GM12872 (cell line): ENCODE data around the gene FAM3D.

ENCODE experiments used
- TF ChIP-seq, protein P1 (sequence below): IDR thresholded peaks from 3 replicates; pipeline ENCODE4 v1.5.1; 2011; ENCODE audit warnings: low read depth, mild to moderate bottlenecking, low read length, moderate library complexity; ENCODE audit not compliant: insufficient read depth

The FAM3D gene

DNA sequence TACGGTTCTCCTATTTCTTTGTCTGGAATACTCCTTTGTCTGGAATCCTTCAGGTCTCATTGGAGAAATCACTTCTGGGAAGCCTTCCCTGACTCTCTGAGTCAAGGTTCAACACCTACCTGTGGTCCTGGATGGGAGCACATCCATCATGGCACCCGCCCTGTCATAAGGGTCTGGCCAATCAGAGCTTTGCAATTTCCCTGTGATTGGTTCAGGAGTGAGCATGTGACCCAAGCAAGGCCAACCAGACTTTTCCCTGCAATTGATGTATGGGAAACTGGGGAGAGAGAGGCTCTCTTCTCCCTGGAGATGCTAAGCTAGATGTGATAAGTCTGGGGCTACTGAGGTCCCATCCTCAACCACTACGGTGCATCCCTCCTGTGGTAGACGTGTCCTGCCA lies 8.1 kb downstream of the FAM3D start:
- TF ChIP-seq, protein P1, sequence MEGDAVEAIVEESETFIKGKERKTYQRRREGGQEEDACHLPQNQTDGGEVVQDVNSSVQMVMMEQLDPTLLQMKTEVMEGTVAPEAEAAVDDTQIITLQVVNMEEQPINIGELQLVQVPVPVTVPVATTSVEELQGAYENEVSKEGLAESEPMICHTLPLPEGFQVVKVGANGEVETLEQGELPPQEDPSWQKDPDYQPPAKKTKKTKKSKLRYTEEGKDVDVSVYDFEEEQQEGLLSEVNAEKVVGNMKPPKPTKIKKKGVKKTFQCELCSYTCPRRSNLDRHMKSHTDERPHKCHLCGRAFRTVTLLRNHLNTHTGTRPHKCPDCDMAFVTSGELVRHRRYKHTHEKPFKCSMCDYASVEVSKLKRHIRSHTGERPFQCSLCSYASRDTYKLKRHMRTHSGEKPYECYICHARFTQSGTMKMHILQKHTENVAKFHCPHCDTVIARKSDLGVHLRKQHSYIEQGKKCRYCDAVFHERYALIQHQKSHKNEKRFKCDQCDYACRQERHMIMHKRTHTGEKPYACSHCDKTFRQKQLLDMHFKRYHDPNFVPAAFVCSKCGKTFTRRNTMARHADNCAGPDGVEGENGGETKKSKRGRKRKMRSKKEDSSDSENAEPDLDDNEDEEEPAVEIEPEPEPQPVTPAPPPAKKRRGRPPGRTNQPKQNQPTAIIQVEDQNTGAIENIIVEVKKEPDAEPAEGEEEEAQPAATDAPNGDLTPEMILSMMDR = no peak

DNA sequence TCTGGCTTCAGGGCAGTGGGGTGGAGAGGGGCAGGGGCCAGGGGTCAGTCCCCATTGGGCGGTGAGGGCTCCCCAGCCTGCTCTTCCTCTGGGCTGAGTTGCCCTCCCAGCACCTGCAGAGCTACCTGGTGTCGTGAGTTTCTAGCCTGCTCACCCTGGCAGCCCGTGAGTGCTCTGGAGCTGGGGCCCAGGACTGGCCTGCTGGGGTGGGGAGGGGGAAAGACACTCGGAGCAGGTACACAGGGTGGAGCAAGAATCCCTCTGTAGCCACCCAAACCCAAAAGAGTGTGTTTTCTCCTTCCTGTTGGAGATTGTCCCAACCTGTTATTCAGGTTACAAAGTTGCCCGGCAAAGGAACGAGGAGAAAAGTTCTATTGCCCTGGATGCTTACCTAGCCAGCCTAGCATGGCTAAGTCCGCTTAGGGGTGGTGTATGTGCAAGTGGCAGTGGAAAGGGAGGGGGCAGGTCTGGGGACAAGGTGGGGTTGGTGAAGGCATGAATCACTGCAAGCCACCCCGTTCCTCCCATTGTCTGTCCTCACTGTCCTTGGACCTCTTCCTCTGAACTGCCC lies 8.9 kb downstream of the FAM3D start:
- TF ChIP-seq, protein P1 = no peak

DNA sequence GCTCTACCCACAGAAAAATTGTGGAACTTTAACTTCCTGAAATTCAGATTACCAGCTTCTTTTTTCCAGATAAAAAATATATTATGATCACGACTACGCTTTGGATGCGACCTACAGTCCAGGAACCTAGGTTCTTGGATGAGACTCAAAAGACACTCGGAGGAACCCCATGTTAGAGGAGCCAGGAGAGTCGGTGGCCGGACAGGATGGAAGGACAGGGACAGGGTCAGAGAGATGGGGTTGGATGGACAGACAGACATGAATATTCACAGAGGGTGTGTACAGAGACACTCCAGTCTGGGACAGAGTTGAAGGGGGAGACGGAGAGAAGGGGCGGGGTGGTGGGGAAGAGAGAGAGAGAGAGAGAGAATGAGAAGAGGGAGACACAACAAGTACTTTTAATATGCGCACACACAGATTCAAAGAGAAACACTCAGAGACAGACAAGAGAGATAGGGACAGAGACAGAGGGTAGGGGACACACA lies 9.5 kb downstream of the FAM3D start:
- TF ChIP-seq, protein P1 = no peak

DNA sequence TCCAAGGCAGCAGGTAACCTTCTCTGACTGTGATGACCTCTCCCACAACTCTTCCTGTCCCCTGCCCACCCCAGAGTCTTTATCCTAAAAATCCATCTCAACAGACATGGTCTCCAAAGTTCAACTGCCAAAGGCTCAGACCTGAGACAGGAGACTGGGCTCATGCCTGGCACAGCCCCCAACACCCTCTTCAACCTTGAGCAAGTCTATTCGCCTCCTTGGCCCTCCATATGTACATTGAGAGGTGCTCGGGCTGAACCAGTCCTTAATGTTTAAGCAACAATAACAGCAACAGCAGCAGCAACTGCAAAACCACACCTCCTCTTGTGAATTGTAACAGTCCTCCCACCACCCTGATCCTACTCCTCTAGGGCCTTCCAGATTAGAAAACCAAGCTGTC lies 9.9 kb downstream of the FAM3D start:
- TF ChIP-seq, protein P1 = no peak

DNA sequence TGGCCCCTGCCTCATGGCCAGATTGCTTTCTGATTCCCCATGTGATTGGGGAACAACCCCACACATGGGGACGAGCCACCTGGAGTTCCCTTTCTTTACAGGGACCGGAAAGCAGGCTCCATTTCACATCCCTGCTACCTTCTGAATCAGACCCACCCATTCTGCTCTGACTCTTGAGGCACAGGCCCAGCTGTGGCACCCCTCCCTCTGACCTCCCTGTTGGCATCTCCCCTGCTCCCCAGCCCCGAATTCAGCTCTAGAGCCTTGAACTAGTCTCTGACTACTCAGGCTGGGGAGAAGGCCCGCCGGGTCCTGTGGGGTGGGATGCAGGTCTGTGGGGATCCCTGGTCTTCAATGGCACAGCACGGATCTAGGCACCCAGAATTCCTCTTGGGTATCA lies 12.1 kb downstream of the FAM3D start:
- TF ChIP-seq, protein P1 = no peak

DNA sequence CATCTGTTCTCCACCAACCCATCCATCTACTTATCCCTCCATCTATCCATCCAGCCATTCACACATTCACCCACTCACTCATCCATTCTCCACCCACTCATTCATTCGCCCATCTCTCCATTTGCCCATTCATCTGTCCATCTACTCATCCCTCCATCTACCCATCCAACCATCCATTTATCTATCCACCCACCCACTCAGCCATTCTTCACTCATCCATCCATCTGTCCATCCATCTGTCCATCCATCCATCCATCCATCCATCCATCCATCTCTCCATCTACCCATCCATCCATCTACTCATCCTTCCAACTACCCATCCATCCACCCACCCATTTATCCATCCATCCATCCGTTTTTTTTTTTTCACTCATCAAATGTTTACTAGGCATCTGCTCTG lies 13.9 kb downstream of the FAM3D start:
- TF ChIP-seq, protein P1 = no peak

DNA sequence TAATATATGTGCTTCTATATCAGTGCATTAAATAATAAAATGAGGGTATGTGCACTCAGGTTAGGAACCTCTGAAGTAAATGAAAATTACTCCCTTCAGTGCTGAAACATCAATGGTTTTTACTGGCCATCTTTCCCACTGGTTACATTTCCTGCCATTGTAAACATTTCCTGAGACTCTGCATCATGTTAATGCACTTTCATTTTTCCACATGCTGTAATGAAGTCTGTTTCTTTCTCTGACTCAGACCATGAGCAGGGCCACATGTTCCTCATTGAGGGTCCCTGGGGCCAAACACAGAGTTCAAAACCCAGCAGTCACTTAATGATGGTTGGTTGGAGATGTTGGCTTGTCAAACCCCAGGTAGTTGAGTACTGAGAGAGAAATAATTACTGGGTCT lies 15.3 kb downstream of the FAM3D start:
- TF ChIP-seq, protein P1 = no peak
